ENCODE measurements around the gene ANO7.

The ANO7 gene

DNA sequence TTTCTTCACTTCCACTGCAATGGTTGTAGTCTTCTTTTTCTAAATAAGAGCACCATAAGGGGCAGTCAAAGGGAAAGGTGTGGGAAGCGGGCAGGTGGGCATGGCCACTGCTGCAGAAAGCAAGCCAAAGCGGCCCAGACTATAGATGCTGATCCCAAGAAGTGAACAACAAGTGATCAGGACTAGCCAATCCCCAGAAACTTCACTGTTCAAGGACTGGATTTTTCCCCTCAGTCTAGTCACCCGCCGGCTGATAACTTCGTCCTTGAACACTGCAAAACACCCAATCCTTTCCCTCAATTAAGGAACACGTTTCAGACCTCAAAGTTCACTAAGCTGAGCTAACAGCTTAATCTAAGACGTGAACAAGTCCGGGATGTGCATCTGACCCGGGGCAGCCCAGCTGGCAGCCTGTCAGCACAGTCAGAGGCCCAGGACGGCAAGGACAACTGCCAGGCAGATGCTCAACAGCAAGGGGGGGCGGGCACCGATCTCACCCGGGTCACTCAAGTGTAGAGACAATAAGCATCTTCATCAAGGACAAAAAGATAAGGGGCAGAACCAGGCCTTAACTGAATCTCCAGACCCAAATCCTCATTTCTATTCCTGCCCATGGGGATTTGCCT is 67.2 kb downstream of the ANO7 start:
- DNase-seq: no peak

DNA sequence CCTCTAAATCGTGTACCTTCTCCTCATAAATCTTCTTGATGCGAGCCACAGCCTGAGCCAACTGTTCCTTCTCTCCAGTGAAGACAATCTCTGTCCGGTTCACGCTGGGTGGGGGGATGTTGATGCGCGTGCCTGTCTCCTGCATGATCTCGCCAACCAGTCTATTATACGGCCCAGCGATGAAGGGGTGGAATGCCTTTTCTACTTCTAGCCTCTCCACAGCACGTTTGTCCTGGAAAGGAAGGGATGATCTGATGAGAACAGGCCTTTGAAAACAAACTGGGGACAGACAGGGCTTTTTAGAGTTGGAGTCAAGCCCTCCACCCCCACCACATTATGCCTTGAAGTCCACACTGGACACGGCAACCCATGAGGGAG is 67.7 kb downstream of the ANO7 start:
- no peak for DNase-seq

DNA sequence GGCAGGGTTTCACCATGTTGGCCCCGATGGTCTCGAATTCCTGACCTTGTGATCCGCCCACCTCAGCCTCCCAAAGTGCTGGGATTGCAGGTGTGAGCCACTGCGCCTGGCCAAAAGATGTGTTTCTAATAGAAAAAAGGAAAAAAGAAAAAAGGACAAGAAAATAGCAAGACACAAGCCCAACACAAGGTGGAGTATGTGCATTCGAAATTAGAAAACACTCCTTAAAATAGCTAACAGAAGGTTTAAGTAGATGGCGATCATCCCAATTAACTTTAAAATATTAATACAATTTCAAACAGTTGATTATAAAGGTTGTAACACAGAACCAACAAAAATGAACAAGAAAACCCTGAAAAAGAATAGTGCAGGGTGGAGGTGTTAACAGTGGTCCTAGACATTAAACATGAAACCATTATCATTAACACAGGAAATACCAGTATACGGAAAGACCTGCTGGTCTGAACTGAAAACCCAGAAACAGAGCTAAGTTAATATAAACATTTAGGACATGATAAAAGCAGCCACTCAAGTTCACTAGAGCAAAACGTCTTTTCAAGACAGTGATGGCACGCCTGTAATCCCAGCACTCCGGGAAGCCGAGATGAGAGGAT is 69.0 kb downstream of the ANO7 start:
- no peak for DNase-seq

DNA sequence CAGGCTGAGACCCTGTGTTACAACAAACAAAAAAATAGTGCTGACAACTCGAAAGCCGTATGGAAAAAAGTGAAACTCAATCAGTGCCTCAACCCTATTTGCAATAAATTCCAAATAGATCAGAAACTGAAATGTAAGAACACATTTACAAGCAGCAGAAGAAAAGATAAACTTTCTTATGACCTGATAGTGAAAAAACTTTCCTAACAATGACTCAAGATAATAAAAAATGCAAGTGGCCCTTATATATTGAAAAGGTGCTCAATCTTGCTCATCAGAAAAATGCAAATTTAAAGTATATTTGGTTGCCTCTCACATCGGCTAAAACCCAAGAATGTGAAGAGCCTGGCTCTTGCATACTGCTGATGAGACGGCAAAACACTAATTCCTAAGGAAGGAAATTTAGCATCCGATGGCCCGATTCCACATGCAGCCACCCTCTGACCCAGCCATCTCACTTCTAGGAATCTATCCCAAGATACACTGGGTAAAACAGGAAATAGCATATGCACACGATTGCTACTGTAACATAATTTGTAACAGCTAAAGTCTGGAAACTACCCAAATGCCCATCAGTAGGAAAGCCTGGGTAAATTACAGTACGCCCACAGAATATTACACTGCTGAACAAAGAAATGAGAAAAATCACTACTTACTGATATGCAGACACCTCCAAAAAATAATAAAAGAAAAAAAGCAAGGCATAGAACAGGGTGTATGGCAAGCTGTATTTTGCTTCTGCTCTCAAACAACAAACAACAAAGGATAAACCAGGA is 70.2 kb downstream of the ANO7 start:
- DNase-seq: no peak

DNA sequence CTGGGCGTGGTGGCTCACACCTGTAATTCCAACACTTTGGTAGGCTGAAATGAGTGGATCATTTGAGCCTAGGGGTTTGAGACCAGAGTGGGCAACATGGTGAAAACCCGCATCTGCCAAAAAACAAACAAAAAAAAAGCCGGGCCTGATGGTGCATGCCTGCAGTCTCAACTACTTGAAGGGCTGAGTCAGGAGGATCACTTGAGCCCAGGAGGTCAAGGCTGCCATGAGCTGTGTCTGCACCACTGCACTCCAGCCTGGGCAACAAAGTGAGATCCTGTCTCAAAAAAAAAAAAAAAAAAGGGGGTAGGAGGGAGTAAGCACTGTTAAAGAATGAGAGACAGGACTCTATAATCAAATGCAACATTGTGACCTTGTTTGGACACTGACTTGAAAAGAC is 72.4 kb downstream of the ANO7 start:
- no peak for DNase-seq

DNA sequence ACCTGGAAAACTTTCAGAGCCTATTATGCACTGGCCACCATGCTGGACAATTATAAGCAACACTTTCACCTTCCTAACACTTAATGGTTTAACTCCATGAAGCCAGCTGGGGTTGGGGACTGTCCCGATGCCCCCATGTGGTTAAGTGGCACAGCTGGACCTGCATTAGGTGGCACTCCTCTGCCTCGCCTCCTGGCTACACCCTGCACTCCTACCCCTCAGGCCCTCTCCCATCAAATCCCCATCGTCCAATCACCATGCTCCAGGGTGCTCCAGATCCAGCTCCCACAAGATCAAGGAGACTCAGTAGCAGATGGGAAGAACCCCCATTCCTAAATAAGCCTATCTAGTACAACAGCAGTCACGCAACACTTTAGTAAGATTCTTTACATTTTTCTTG is 73.2 kb downstream of the ANO7 start:
- DNase-seq: no peak

DNA sequence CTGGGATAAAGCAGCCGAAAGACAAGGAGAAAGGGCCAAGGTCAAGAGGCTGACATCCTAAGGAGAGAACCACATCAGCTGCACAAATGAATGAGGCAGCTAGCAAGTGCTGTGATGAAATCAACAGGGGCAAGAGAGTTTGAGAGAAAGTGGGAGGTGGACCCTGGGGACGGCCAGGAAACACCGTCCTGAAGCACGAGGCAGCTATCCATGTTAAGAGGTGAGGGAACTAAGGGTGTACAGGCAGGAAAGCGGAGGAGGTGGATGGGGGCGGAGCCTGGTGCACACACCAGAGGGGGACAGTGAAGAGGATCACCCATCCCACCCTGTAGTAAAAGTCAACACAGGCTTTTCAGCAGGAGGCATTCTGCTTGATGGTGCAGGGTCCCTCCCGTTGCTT is 74.6 kb downstream of the ANO7 start:
- DNase-seq: no peak

DNA sequence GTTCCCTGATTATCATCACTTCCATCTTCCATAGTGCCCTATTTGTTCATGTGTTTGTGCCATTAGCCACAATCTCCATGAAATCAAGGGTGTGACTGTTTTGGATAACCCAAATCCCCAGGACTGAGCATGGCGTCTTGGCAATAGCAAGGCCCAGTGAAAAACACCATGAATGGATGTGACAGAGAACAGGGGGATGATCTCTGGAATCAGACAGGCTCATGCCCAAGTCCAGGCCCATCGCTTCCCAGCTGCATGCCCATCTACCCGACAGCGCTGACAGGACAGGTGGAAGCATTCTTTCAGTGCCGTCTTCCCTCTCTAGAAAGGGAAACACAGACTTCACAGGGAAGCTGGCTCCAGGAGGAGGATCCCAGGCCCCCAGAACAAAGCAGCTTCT is 77.0 kb downstream of the ANO7 start:
- no peak for DNase-seq

DNA sequence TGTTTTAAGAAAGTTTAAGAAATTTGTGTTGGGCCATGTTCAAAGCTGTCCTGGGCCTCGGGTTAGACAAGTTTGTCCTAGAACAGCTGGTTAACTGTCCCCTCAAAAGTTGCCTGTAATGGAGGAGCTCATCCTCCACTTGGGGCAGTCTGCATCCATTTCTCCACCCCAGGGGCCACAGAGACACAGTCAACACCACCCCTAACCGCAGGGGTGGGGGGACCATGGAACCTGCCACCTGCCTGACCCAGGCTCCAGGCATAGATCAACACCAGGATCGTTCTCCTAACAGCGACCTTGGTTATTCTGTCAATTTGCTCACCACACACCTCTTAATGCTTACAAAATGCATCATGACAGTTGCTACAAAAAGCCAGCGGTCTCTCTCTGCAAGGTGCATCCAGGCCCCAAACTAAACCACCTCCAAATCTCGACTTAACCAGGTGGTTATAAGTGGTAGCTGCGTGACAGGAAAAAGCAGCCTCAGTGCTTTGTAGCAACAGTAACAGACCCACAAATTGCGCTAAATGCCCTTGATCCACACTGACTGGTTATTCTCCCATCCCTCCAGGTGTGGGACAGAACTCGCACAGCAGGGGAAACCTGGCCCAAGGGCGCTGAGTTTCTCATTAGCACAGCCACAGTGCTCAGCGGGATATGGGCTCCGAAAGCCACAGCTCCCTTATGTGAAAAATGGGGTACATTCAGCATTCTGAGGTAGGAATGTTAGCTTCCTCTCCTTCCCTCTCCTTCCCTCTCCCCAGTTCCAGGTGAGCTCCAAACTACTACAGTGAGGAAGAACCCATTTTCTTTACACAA is 79.0 kb downstream of the ANO7 start:
- no peak for DNase-seq

DNA sequence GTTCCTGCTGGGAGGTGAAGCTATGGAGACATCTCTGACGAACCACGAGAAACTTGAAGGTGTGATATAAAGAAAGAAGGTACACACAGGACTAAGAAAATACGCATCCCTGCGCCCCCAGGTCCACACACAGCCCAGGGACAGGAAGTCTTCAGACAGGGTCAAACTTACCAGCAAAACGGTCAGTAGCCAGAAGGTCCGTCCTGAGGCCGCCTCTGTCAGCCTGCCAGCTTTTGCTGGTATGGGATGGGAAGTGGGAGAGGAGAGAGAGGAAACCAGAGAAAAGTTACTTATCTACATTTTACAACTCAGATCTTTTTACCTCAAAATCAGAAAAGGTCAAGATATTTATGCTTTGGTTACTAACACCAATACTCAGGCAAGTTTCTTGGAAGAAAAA is 79.8 kb downstream of the ANO7 start:
- DNase-seq: no peak

DNA sequence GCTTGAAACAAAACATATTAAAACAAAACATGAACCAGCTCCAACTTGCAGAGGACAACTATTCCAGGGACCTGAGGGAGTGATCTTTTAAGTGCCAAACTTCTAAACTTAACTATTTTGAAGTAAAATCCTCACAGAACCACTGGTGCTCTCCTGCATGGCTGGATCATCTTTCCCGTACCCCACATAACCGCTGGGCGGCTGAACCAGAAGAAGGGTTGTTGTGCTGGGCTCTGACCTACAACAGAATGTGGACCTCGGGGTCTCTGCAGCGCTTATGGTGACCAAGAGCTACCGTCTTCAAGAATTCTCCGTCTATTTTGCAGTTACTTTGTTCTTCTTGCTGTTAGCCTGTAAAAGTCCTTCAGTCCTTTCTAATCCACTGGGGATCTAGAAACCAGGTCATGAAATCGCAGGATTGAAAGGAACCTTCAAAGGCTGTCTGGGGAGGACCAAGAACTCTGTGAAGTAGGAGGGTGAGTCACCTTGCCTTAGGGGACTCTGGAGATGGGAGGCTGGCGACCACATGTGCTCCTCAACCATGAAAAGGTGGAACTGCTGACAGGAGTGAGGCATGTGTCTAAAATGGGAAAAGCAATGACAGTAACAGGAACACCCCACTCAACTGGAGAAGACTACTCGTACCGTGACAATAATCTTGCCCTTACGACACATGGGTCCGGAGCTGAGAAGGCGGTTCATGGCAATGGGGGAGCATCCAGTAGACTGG is 80.4 kb downstream of the ANO7 start:
- no peak for DNase-seq

DNA sequence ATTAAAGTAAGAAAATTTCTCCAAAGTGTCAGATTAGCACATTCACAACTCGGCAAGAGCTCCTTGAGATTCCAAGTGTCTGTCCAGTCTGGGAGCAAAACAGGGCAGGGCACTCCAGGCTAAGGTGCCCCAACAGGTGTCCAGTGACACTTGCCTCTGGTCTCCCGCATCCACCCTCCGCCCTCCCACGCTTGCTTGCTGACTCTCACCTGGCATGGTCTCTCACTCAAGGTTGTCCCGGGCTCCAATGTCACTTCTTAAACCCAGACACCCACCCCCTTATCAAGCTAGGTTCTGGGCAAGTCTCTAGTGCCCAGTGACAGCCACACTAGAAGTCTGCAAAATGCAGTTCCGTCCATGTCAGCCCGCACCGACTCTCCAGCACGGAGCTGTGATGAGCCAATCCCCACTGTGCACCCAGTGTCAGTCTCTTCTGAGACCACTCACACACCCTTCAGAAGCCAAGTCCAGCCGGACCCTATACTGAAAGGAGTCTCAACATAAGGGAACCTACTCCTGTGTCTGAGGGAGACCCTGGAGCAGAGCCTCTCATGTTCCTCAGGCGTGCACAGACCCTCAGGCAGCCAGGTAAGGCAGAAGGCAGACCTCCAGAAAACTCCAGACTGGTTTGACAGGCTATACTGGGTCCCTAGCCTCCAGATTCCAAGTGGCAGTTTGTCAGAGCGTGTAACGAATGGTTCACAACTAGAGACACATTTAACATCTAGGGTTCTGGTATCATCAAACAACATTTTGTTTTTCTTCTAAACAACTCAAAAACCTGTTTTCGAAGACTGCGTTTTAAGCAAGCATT is 81.4 kb downstream of the ANO7 start:
- no peak for DNase-seq

DNA sequence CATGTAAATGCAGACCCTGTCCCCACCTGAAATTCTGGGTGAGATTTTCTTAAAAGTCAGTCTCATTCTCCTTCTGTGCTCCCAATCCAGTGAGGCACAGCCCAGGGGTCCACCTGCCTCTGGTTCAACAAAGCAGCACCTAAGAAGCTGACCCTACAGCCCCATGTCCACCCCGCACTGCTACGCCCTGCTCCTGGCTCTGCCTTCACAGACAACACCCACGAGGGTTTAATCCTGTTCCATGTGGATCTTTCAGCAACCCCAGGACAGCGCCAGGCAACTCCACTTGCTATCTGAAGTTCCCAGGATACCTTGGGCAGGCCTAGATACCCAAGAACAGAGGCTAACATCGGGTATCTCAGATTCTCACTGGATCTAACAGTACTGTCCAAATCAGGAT is 82.1 kb downstream of the ANO7 start:
- DNase-seq: no peak

DNA sequence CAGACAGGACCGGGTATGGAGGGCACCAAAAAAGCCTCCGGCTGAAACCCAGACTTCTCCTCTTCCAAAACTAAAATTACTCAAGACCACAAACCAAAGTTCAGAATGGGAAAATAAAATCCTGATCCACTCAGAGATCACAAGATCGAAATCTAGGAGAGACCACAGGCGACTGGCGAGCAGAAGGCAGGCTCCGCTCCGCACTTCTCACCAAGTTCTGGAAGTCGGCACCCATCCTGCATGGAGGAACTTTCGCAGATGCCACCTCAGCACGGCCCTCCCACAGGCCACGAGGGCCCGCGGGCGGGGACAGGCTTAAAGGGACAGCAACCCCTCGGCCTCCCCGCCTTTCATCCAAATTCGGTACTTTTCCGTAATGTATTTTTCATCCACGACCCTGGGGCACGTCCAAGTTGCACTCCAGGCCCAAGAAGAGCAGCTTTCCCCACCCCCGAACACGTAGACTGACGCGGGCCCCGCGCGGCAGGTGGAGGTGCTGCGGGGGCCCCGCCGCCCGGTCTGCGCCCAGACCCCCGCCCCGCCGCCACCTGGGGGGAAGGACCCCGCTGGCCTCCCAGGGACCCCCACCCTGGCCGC is 83.3 kb downstream of the ANO7 start:
- DNase-seq: peak; percentile 4

DNA sequence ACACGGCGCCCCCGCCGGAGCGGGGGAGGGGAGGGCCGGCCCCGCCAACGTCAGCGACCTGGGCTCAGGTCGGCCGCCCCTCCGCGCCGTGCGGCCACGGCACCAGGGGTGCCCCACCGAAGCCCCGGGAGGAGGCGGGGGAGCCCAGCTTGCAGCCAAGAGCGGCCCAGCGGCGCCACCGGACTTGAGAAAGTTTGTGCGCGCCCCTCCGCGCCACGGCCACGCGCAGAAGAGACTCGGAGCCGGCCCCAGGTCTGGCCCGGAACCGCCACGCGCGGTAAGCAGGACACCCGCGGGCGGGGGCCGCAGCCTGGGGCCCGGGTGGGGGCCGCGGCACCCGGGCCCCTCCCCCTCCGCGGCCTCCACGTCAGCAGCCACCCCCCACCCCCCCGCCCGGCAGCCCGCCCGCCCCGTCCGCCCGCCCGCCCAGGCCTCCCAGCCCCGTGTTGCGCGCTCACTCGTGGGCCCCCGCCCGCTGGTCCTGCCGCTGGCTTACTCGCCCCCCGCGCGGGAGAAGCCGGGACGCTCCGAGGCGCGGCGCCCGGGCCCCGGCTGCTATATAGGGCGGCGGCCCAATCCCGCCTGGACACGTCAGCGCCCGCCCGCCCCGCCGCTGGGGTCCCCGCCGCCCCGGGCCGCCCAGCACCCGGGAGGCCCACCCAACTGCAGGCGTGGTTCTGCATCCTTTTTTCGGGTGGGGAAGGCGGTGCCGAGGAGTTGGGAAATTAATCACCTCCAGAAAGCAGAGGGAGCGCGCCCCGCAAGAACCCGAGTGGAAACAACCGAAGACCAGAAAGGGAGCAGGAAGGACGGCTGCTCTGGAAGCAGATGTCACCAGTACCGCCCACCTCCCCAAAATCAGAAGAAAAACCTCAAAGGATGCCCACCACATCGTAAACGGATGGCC is 84.1 kb downstream of the ANO7 start:
- DNase-seq: no peak

DNA sequence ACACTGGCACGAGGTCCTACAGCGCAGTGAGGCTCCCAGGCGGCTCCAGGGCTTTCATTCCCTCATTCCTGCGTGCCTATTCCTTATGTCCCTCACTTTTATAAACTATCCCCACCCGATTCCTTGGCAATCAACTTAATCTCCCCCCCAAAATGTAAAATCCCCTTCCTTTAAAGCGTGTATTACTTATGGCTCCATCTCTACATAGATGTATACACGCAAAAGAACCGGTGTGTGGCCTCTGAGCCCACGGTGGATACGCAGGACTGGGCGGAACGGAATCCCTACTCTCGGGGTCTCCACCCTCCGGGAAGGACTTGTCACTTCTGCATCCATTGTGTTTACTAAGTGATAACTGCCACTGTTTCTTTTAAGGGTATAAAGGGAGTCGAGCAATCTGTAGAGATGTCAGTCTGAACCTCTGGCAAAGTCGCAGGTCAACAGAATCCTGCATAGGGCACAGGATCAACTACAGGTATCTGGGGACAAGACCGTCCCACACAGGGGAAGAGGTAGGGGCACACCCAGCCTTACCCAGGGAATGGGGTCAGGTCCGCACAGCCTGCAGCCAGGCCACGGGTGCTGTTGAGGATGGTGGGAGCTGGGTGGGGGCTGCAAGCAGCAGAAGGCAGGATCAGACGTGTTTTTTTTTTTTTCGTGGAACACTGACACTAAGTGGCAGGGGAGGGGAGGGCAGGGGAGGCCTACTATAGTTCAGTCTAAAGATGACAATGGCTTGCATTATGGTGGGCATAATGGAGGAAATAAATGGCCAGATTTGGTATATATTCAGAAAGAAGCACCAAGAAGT is 84.9 kb downstream of the ANO7 start:
- DNase-seq: no peak

DNA sequence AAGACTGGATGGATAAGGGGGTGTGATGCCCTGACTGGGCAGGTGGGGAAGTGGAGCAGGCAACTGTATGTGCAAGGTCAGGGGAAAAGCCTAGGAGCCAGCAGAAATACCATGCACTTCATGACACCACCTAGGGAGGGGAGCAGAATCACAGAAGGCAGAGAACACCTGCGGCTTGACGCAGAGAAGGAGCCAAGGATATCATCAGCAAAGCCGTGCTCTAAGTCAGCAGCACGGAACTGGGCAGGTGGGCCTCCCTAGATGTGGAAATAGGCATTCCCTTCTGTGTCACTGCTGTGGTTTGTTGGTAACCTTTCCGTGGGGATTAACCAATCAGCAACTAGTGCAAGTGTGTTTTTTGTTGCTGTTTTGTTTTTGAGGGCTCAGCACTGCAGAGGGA is 85.7 kb downstream of the ANO7 start:
- no peak for DNase-seq
